ENCODE data around the gene SFTPD.

- TF ChIP-seq, protein P1, sequence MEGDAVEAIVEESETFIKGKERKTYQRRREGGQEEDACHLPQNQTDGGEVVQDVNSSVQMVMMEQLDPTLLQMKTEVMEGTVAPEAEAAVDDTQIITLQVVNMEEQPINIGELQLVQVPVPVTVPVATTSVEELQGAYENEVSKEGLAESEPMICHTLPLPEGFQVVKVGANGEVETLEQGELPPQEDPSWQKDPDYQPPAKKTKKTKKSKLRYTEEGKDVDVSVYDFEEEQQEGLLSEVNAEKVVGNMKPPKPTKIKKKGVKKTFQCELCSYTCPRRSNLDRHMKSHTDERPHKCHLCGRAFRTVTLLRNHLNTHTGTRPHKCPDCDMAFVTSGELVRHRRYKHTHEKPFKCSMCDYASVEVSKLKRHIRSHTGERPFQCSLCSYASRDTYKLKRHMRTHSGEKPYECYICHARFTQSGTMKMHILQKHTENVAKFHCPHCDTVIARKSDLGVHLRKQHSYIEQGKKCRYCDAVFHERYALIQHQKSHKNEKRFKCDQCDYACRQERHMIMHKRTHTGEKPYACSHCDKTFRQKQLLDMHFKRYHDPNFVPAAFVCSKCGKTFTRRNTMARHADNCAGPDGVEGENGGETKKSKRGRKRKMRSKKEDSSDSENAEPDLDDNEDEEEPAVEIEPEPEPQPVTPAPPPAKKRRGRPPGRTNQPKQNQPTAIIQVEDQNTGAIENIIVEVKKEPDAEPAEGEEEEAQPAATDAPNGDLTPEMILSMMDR (conservative IDR thresholded peaks at IDR 0.05 in 1 of 2, IDR thresholded peaks at IDR 0.05 in 1 of 2; ENCODE audit: extremely low read depth in 1 of 2, insufficient read depth in 1 of 2, low read depth in 1 of 2, low read length in 2 of 2) = no peak
- TF ChIP-seq EZH2 (IDR thresholded peaks at IDR 0.05; ENCODE audit: borderline replicate concordance, low read length) = no peak
These were observed 21.6 kb downstream of the SFTPD start for GRCh38 chr10:79927111-79927828.

Measured in mammary epithelial cell (primary cell).